Epithelial cell of prostate (primary cell): ENCODE measurements around the gene ANTXRL.
"Not testable (repeated sequence)": the region's sequence is repeated elsewhere in the genome, so short reads cannot be mapped to it uniquely, and the experiment has no call there.

Source experiments
- DNase-seq: peaks from one replicate; pipeline ENCODE4 v3.0.0-alpha.2; 2011; ENCODE audit warnings: low read depth, low spot score
- H3K27ac ChIP-seq: fragments of 450-650 bp; 2 replicates; pipeline ENCODE4 v1.5.1; 2017; ENCODE audit warnings: mild to moderate bottlenecking

ANTXRL gene

DNA sequence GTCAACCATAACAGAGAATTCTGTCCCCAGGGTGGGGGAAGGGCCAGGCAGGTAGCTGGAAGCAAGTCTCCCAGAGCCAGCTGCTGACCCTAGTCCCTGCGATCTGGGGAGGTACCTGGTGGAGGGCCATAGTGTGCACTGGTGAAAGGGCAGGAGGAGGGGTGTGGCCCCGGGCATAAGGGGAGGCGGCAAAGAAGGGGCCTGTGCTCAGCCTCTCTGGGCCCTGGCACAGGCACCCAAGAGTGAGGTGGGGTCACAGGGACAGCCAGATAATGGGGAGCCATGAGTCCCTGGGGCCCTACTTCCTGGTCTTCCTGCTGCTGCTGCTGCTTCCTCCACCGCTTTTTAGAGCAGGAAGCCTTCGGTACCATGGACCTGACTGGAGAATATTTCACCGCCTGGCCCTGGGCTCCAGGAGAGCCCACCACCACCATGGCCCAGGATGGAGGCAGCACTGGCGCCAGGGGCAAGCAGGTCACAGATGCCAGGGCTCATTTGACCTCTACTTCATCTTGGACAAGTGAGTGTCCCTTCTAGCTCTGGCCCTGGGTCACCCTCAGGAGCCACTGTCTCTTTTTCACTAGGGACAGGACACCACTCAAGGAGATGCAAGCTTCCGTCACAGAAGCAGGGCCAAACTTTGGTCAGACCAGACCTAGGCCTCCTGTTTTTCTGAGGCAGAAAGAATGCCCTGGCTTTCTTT, at the start of gene ANTXRL:
TSS of gene ANTXRL (plus strand) at position 7 of the 703 bp plus-strand sequence. CDS start at position 273, 266 bp downstream.
- DNase-seq, result no peak
- peak within 1 kb of the TSS; percentile 64 for H3K27ac ChIP-seq

DNA sequence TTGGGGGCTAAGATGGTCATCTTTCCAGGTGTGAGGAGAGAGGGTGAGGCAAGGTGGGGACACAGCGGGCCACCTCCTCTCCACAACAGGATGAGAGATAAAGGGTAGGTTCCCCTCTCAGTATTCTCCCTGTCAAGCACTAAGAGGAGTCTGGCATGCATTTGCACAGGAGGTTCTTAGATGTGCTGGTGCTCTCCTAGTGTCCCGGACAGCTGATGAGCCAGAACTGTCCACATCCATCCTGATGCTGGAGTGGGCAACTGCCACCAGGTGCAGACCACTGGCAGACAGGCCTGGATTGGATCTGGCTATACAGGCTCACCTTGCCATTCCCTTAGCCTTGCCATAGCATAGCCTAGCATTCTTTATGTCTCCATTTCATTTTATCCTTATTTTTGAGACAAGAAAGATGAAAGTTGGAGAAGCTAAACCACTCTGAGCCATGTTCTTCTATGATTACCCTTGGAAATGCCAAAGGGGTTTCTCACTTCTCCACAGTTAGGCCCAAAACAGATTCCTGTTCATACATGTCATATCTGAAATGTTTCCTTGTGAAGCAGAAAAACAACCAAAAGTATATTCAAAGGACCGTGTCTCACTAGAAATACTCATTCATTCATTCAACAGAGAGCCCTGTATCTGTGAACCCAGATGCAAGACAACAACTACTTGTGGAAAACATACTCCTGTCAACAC, 48.8 kb upstream of the ANTXRL start:
- no peak overlapping the region for H3K27ac ChIP-seq
- DNase-seq, result no peak

GRCh38 chr10:46239247-46239646, 47.5 kb upstream of the ANTXRL start:
- DNase-seq, result no peak
- no peak overlapping the region for H3K27ac ChIP-seq

DNA sequence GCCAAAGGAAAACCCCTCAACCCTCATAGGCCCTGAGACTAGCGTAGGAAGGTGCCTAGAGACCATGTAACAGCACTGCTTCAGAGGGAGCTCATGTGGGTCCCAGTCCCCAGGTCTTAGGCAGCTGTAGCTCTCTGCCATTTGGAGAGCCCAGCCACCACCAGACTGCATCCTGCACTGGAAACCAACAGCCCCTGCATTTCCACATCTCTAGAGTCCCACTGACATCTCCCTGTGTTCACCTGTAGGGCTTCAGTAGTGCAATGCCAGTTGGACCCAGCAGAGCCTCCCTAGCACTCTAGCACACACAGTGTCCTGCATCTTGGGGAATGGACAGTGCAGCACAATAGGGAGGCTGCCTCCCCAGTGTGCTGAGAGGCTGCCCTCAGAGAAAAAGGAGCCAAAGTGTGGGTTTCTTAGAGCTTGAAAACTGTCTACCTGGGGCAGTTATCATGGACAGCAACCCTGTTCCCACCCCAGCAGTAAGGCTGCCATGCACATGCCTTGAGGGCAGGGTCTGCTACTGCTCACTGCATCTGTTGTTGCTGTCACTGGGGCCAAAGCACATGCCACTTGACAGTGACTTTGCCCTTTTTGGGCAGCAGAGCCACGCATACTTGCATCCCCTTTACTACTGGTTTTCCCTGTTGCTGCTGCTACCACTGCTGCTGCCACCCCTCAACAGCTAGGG, 46.7 kb upstream of the ANTXRL start:
- no peak overlapping the region for H3K27ac ChIP-seq
- no peak for DNase-seq

DNA sequence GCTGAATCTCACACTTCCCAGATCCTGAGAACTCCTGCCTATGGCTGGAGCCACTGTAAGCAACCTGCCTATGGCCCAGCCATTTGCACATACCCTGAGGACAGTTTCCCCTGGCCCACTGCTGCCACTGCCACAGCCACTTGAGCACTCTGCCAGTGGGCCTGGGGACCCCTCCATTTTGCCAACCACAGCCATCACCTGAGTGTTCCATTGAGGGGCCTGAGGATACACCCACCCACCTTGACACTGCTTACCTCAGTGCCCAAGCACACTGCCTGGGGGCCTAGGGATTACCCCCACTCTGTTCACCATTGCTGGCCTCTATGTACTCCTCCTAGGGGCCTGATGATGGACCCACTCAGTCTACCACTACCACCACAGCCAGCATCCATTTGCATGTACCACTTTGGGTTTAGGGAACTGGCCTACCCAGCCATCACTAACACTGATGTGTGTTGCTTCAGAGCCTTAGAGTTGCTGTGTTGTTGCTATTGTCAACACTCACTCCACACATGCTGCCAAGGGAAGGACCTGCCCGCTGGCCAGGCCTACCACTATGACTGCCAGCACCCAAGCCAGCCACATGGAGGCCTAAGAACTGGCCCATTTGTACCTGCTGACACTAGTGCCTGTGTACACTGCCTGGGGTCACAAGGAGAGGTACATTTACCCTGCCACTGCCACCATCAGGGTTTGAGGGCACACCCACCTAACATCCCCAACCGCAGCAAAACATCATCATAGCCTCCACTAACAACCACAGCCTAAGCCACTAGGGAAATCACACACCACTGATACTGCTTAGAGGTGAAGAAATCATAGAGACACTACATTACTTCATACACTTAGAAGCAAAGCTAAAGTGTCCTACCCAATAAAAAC, 45.9 kb upstream of the ANTXRL start:
- no peak overlapping the region for H3K27ac ChIP-seq
- no peak for DNase-seq

DNA sequence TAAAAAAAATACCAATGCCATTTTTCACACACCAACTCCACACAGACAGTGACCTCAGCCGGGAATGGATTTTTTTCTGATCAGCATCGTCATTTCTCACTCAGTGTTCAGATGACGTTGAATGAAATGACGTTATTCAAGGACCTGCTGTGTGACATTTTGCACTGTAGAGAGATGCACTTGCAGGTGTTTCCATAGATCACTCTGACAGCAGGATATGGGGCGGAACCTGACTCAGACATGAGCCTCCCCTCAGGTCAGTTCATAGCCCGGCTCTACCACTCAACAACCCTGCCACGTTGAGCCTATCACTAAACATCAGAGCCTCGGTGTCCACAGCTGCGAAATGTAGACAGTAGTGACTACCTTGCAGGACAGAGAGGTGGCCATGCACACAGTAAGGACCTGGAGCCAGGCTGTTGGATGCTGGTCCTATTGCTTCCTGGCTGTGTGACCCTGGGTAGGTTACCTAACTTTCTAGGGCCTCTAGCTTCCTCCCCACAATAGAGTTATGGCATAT, 41.4 kb upstream of the ANTXRL start:
- no peak for DNase-seq
- H3K27ac ChIP-seq, result no peak overlapping the region

DNA sequence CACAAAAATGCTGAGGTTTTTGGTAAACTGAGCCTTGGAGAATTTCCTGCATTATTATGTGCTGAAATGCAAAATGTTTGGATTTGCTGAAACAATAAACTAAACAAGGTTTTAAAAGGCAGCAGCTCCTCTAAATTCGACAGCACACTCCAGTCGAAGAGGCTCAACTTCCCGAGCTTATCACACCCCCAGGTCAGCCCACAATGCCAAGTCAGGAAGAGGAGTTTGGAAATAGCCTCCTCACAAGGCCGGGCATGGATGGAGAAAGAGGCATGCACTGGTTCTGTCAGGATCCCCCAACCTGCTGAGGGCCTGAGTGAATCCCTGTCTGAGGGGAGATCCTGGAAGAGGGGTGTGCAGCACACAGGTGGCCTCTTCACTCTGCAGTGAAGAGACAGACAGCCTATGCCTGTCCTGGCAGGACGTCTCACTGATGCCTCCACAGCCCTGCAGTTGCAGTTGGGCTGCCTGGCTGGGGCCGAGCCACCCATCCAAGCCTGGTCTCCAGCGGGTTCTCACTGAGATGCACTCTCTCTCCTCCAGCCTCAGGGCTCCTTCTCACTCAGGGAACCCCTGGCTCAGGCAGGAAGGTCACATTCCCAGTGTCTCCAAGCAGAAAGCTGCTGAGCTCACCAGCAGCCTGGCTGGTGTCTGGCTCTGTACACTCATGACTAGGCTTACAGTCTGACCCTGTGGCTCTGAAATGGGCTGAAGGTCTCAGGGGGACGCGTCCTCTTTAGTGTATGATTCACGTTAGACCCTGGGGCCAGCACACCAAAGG, 40.2 kb upstream of the ANTXRL start:
- not testable (repeated sequence) for H3K27ac ChIP-seq, DNase-seq

DNA sequence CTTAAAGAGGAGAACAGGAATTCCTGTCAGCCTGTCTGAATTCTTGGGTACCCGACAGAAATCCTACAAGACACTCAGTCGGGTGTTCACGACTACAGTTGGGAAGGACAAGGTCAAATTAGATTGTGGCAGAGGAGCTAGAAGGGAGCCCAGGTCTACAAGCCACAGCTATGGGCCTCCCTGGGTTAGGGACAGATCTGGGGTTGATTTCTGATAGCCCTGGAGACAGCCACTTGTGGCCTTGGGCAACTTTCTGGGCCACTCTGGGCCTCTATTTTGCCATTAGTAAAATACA, 39.7 kb upstream of the ANTXRL start:
- no peak overlapping the region for H3K27ac ChIP-seq
- no peak for DNase-seq

GRCh38 chr10:46247808-46248569, 38.8 kb upstream of the ANTXRL start:
- no peak for DNase-seq

DNA sequence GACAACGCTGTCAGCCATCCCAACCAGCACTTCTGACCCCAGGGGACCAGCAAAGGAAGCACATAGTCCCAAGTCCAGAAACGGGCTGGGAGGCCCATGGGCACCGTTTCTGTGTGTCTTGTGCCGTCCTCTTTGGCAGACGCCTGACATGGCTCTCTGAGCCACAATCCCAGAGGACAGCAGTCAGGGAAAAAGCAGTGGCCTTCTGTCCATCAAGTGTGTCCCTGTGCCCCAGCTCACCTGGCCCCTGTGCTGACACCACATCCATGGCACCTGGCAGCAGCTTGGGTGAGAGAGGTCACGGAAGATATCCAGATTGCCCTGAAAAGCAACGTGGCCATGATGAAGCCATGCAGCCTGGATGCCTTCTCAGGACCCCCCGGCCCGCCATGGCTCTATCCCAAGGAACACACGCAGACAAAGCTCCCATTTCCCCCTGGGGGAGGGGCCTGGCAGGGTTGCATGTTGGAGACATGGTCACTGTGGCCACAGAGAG, 38.1 kb upstream of the ANTXRL start:
- no peak overlapping the region for H3K27ac ChIP-seq
- no peak for DNase-seq

More at GRCh38 chr10:46247808-46248569, 38.8 kb upstream of the ANTXRL start:
- no peak overlapping the region for H3K27ac ChIP-seq

DNA sequence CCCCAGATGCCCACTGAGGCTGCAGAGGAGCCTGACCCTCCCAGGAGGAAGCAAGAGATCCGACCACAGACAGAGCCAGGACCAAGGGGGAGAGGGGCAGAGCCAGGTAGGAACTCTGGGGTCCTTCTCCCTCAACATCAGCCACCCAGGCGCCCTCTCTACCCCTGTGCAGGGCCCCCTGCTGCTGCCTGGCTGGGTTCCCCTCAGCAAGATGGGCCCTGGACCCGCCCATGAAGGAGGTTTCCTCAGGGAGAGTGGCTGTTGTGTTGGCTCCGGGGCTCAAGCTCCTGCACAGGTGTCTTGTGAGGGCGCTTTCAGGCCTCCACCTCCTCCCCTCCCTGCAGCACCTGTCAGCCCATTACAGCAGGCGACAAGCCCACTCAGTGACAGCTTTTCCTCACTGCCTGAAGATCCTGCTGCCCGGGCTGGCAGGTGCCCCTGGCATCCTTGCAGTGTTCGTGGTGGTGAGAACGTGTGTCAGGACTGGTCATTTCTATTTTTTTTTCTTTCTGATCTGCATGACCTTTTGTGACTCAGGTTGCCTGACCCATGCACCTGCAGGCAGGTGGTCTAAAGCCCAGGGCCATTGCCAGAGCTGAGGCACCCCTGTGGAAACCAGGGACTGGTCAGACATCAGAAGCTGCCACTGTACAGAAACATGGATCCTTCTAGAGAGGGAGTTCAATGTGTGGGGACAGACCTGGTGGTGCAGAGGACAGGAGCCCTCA, 37.0 kb upstream of the ANTXRL start:
- DNase-seq, H3K27ac ChIP-seq: not testable (repeated sequence)

DNA sequence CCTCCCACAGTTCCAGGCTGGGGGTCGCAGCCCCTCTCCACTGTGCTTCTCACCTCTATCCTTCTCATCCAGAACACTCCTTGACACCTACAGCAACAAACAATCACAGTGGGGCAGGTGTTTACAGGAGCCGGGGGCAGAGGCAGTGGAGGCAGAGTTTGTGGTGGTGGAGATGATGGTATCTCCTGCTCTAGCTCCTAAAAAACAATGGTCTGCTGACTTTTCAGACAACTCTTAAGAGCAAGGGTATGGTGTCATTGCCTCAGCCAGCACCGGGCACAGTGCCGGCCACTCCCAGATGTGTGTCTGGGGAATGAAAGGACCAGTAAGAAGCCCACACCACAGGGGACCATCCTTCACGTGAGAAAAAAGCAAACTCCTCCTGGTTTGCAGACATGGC, 36.3 kb upstream of the ANTXRL start:
- no peak for DNase-seq
- H3K27ac ChIP-seq, result no peak overlapping the region

DNA sequence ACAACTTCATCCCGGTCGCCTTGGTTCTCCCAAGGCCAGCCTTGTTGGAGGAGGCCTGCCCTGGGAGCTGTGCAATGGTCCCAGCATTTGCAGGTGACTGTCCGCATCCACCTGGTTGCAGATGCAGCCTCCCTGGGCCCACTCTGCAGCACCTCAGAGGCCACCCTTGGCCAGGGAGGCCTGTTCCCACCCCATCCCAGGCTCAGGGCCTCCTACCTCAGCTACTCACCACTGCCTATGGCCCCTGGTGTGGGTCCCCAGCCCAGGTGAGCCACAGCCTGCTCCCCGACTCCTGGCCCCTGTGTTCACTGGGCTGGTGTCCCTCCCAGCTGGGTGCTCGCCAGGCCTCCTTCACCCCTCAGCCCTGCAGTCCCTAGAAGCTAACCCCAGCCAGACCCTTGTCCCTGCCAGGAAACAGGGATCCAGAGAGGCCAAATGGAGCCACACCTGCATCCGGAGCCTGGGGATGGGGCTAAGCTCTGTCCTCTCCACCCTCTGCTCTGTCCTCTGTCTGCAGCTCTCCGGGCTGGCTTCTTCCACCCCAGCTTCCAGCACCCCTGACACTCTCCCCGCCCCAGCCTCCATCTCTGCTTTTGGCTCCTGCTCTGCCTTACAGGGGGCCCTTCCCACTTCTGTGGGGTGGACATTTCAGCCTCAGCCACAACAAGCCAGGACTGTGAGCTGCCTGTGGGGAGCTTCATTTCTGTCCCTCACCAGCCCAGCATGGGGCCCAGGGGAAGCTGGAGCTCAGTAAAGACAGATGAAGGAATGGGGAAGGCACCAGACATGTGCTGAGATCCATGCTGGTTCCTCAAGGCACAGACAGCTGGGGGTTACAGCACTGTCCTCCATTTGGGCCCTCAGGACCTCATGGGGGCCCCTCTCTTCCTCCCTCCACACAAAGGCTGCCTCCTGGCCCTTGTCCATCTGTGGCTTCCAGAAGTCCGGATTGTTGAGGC, 35.6 kb upstream of the ANTXRL start:
- no peak overlapping the region for H3K27ac ChIP-seq
- no peak for DNase-seq

DNA sequence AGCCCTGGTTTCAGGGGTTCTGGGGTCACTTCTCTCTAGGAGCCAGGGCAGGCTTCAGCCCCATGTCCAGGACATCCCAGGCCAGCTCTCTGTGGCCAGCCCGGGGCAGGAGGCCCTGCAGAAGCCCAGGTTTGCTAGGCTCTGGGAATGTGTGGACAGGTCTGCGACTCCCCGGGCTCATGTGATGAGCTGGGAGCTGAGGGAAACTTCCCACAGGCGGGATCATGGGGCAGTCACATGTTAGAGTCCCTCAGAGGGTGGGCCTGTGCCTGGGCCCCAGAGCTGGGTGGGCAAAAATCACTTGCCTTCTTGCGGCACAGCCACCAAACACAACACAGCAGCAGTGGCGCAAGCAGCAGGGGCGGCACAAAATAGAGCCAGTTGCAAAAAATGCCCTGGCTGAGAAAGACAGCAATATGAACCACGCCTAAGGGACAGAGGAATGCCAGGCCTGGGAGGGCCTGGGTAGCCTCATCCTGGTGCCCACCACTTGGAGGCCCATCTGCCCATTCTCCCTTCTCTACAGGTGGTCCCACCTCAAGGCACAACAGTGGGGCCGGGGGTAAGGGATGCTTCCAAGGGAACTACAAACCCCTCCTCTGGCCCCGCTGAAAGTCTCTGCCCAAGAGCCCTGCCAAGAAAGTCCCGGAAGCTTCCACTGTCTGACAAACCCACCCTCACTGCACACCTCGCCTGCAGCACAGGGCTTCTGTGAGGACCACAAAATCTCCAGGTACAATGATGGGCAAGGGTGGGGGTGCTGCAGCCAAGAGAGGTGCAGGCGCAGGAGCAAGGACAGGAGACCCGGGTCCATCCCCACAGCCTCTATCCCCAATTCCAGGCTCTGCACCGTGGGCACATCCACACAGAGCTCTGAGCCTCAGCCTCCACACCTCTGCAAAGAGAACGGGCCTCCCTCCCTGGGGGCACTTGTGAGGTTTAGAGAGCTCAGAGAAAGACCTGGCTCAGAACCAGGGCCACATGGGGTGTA, 34.6 kb upstream of the ANTXRL start:
- no peak overlapping the region for H3K27ac ChIP-seq
- no peak for DNase-seq

DNA sequence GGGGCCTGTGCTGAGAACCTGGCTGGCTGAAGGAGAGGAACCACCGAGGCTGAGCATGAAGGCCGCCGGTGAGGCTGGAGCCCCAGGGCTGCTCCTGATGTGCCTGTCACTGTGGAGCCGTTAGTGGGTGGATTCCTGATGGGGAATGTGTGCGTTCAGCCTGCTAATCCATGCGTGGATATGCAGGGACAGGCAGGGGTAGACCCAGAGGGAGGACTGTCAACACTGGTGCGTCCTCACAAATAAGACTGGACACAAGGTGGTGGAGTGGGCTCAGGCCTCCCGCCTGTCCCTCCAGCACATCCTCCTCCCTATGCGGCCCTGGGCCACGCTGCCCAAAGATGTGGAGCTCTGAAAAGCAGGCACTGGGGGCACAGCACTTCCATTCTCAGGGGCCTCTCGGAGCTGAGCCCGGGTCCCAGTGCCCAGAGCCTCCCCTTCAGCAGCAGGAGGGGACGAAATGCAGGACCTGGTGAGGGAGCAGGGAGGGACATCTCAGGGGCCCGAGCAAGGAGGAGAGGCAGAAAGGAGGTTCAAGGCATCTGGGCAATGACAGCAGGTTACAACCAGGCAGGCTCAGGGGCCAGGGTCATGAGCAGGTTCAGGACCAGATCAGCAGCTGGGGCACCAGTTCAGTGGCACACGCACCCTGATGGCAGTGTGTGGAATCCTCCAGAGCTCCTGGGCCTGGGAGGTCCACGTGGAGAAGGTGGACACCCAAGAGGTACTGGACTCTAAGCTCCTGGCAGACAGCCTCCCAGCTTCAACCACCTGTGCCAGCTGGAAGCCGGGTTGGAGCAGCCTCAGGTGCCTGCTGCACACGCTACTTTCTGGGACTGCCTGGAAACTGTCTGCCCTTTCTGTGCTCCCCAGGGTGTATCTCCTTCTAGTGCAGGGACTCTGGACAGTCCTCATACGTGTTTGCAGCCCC, 33.5 kb upstream of the ANTXRL start:
- H3K27ac ChIP-seq, result no peak overlapping the region
- DNase-seq, result no peak
